GM18520 (cell line): ENCODE measurements around the gene P3H1.

Source experiments
- ATAC-seq: cut with Tn5 transposase; IDR thresholded peaks from one replicate; pipeline ENCODE4 v1.9.1; 2021; ENCODE audit not compliant: unreplicated experiment

P3H1 gene

GRCh38 chr1:42746436-42747105, 20.3 kb downstream of the P3H1 start:
- no peak for ATAC-seq

GRCh38 chr1:42745851-42746250, 21.0 kb downstream of the P3H1 start:
- ATAC-seq: no peak

- ATAC-seq: no peak
Observed at GRCh38 chr1:42744148-42744413, 22.7 kb downstream of the P3H1 start.

- no peak for ATAC-seq
Observed at GRCh38 chr1:42743317-42744147, 23.3 kb downstream of the P3H1 start.

- no peak for ATAC-seq
Observed at GRCh38 chr1:42742617-42743316, 24.1 kb downstream of the P3H1 start.

- ATAC-seq: no peak
Observed at GRCh38 chr1:42742141-42742540, 24.7 kb downstream of the P3H1 start.

- no peak for ATAC-seq
Observed at GRCh38 chr1:42741706-42742105, 25.1 kb downstream of the P3H1 start.

- ATAC-seq: no peak
Observed at GRCh38 chr1:42740851-42741580, 25.8 kb downstream of the P3H1 start.

GRCh38 chr1:42739753-42740700, 26.8 kb downstream of the P3H1 start, which contains the start of gene CLDN19:
CLDN19 (minus strand) TSS chr1:42740236; CDS start chr1:42740063, 173 bp downstream.
- no peak for ATAC-seq

- no peak for ATAC-seq
Observed at GRCh38 chr1:42738678-42739226, 28.1 kb downstream of the P3H1 start.

- ATAC-seq: no peak
Observed at GRCh38 chr1:42737986-42738677, 28.7 kb downstream of the P3H1 start.

- ATAC-seq: no peak
Observed at GRCh38 chr1:42737257-42737656, 29.6 kb downstream of the P3H1 start.

- no peak for ATAC-seq
Observed at GRCh38 chr1:42736571-42737200, 30.1 kb downstream of the P3H1 start.

GRCh38 chr1:42736152-42736551, 30.7 kb downstream of the P3H1 start:
- ATAC-seq: no peak

GRCh38 chr1:42735477-42736105, 31.2 kb downstream of the P3H1 start:
- ATAC-seq: no peak

- ATAC-seq: no peak
Observed at GRCh38 chr1:42735056-42735455, 31.8 kb downstream of the P3H1 start.

GRCh38 chr1:42734201-42735035, 32.4 kb downstream of the P3H1 start:
- no peak for ATAC-seq
